Measurements from ENCODE around the gene YAF2.

YAF2 gene

DNA sequence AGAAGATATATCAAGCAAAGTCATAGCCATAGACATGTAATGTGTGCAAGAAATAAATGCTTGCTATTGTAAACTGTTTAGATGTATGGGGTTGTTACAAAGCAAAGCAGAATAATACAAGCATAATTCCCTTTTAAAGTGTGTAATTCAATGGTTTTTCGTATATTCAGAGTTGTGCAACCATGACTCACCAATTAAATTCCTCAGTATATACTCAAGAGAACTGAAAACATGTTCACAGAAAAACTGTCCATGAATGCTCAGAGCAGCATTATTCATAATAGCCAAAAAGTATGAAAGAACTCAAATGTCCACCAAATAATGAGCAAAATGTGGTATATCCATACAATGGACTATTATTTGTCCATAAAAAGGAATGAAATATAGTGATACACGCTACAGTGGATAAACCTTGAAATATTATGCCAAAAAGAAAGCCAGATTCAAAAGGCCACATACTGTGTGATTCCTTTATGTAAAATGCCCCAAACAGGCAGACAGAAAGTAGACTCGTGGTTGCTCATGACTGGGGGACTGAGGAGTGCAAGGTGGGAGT lies 102.7 kb downstream of the YAF2 start:
- in situ Hi-C loops (cut with MboI; ENCODE audit: low pct_unique_long_range_greater_than_20kb, low sequenced_read_pairs, unreplicated experiment), result loop anchor here (25.0 kb wide), 1 partner anchor 202 kb away; the partner anchor contains the start of genes PPHLN1 and ZCRB1
- TF ChIP-seq, protein P1, sequence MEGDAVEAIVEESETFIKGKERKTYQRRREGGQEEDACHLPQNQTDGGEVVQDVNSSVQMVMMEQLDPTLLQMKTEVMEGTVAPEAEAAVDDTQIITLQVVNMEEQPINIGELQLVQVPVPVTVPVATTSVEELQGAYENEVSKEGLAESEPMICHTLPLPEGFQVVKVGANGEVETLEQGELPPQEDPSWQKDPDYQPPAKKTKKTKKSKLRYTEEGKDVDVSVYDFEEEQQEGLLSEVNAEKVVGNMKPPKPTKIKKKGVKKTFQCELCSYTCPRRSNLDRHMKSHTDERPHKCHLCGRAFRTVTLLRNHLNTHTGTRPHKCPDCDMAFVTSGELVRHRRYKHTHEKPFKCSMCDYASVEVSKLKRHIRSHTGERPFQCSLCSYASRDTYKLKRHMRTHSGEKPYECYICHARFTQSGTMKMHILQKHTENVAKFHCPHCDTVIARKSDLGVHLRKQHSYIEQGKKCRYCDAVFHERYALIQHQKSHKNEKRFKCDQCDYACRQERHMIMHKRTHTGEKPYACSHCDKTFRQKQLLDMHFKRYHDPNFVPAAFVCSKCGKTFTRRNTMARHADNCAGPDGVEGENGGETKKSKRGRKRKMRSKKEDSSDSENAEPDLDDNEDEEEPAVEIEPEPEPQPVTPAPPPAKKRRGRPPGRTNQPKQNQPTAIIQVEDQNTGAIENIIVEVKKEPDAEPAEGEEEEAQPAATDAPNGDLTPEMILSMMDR (IDR thresholded peaks at IDR 0.05; ENCODE audit: extremely low read depth, insufficient read depth, missing control alignments), result no peak
- no peak for DNase-seq (ENCODE audit: low spot score)

GRCh38 chr12:42130672-42131402 lies 107.2 kb downstream of the YAF2 start:
- TF ChIP-seq, protein P1 (IDR thresholded peaks at IDR 0.05; ENCODE audit: extremely low read depth, insufficient read depth, missing control alignments), result no peak
- in situ Hi-C loops (cut with MboI; ENCODE audit: low pct_unique_long_range_greater_than_20kb, low sequenced_read_pairs, unreplicated experiment), result loop anchor here (25.0 kb wide), 1 partner anchor 206 kb away; the partner anchor contains the start of genes PPHLN1 and ZCRB1
- no peak for DNase-seq (ENCODE audit: low spot score)

GRCh38 chr12:42129595-42130204 lies 108.3 kb downstream of the YAF2 start:
- in situ Hi-C loops (cut with MboI; ENCODE audit: low pct_unique_long_range_greater_than_20kb, low sequenced_read_pairs, unreplicated experiment), result loop anchor here (25.0 kb wide), 1 partner anchor 208 kb away; the partner anchor contains the start of genes PPHLN1 and ZCRB1
- no peak for DNase-seq (ENCODE audit: low spot score)
- TF ChIP-seq, protein P1 (IDR thresholded peaks at IDR 0.05; ENCODE audit: extremely low read depth, insufficient read depth, missing control alignments), result peak; percentile 62

- in situ Hi-C loops (cut with MboI; ENCODE audit: low pct_unique_long_range_greater_than_20kb, low sequenced_read_pairs, unreplicated experiment), result loop anchor here (25.0 kb wide), 1 partner anchor 208 kb away; the partner anchor contains the start of genes PPHLN1 and ZCRB1
These were observed 109.2 kb downstream of the YAF2 start for GRCh38 chr12:42128888-42129287.

GRCh38 chr12:42128327-42128726 lies 109.7 kb downstream of the YAF2 start:
- in situ Hi-C loops (cut with MboI; ENCODE audit: low pct_unique_long_range_greater_than_20kb, low sequenced_read_pairs, unreplicated experiment), result loop anchor here (25.0 kb wide), 1 partner anchor 209 kb away; the partner anchor contains the start of genes PPHLN1 and ZCRB1

More at GRCh38 chr12:42128888-42129287, 109.2 kb downstream of the YAF2 start:
- TF ChIP-seq, protein P1 (IDR thresholded peaks at IDR 0.05; ENCODE audit: extremely low read depth, insufficient read depth, missing control alignments), result no peak
- no peak for DNase-seq (ENCODE audit: low spot score)

GRCh38 chr12:42126963-42127362 lies 111.1 kb downstream of the YAF2 start:
- TF ChIP-seq, protein P1 (IDR thresholded peaks at IDR 0.05; ENCODE audit: extremely low read depth, insufficient read depth, missing control alignments), result no peak
- DNase-seq (ENCODE audit: low spot score), result no peak
- in situ Hi-C loops (cut with MboI; ENCODE audit: low pct_unique_long_range_greater_than_20kb, low sequenced_read_pairs, unreplicated experiment), result loop anchor here (25.0 kb wide), 1 partner anchor 210 kb away; the partner anchor contains the start of genes PPHLN1 and ZCRB1

More at GRCh38 chr12:42128327-42128726, 109.7 kb downstream of the YAF2 start:
- DNase-seq (ENCODE audit: low spot score), result no peak
- TF ChIP-seq, protein P1 (IDR thresholded peaks at IDR 0.05; ENCODE audit: extremely low read depth, insufficient read depth, missing control alignments), result no peak

Data from GM13977 (cell line).